Measurements from ENCODE around the gene YBEY.
"Not testable (repeated sequence)": the region's sequence is repeated elsewhere in the genome, so short reads cannot be mapped to it uniquely, and the experiment has no call there.

YBEY gene

GRCh38 chr21:46307625-46308024 is 21.5 kb downstream of the YBEY start:
- DNase-seq: no peak

DNA sequence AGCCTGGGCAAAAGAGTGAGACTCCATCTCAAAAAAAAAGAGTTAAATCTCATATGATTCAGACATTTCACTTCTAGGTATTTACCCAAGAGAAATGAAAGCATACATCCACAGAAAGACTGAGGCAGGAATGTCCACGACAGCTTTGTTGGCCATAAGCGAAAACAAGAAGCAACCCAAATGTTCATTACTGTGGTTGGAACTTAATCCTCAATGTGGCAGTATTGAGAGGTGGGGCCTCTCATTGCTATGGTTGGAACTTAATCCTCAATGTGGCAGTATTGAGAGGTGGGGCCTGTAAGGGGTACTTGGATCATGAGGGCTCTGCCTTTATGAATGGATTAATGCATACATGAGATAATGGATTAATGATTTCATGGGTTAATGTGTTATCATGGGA is 22.3 kb downstream of the YBEY start:
- DNase-seq: no peak

DNA sequence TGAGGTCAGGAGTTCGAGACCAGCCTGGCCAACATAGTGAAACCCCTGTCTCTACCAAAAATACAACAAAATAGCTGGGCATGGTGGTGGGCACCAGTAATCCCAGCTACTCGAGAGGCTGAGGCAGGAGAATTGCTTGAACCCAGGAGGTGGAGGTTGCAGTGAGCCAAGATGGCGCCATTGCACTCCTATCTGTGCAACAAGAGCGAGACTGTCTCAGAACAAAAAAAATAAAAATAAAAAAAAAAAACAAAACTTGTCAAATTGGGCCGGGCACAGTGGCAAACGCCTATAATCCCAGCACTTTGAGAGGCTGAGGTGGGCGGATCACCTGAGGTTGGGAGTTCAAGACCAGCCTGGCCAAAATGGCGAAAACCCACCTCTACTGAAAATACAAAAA is 24.1 kb downstream of the YBEY start:
- not testable (repeated sequence) for DNase-seq

GRCh38 chr21:46311568-46311967 is 25.4 kb downstream of the YBEY start:
- no peak for DNase-seq

DNA sequence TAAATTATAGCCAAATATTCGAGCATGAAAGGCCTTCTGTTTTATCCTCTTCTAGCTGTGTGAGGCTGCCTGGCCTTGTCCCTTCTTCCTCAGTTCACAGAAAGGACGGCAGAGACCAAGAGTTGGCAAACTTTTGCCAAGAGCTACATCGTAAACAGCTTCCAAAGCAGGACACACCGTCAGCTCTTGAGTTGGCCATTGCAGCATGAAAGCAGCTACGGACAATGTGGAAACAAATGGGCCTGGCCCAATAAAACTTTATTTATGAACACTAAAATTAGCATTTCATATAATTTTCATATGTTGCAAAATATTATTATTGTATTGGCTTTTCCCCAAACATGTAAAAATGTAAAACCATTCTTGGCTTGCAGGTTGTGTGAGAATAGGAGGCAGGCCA is 26.8 kb downstream of the YBEY start:
- DNase-seq: no peak

DNA sequence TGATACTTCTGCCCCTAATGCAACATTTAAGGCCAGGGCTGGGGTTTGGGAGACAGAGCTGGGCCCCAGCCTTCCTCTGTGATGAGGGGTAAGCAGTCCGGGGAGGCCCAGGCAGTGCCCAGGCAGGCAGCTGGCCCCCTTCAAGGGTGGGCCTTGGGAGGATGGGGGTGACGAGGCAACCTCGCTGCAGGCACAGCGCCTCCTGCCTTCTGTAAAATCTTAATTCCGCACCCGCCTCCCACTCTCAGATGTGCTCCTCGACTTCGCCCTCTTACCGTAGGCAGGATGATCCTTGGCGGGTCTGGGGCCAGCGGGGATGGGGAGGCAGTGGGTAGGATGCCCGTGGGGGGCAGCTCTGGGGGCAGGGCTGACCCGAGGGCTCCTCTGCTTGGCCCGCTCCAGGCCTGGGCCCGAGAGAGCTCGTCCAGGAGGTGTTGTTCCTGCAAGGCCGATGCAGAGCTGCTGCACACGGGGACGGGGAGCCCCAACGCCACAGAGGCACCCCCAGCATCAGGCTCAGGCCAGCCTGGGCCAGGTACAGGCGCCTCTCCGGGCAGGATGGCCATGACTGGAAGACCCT is 28.4 kb downstream of the YBEY start:
- DNase-seq: no peak

GRCh38 chr21:46316708-46317324 is 30.7 kb downstream of the YBEY start:
- no peak for DNase-seq

DNA sequence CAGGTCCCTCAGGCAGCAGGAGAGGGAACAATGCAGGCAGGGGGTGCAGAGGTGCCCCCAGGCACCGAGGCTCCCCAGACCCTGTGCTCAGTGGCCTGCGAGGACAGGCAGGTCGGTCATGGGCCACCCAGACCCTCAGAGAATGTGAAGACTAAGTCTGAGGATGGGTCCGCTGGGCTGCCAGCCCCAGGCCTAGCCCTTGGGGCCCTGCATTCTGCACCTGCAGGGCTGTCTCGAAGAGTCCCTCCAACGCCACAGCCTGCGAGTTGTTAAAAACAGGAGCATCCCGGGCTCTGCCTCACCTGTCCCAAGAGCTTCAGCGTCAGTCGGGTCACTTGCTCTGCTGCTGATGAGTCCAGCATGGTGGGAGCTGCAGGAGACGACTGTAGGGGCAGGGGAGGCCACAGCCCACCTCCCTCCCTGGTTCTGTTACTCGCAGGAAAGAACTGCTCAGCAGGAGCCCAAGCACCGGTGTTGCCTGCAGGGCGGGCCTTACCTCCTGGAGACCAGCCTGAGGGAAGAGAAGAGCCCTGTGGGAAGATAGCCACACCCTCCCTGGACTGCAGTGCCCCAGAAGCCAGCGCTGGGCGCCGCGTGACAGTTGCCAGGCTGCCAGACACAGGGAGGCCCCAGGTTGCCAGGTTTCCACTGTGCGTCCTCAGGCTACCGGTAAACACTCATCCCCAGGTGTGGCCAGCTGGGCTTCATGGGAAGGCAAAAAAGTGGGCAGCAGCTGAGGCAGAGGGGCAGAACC is 31.7 kb downstream of the YBEY start:
- DNase-seq: peak; percentile 74

GRCh38 chr21:46318464-46318845 is 32.3 kb downstream of the YBEY start:
- no peak for DNase-seq

DNA sequence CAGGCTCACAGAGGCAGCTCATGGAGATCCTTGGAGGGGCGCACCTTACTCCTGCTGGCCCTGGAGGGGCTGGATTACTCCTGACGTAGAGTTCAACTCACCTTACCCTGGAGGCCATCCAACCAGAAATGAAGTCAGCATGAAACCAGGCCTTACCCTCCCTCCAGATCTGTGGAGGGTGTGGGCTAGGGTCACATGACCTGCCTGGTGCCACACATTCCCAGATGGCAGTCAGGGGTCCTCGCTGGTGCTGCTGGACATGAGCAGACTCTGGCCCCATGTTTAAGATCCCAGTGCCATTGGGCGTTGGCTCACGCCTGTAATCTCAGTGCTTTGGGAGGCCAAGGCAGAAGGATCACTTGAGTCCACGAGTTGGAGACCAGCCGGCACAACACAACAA is 33.0 kb downstream of the YBEY start:
- no peak for DNase-seq

- DNase-seq: no peak
These were observed 34.2 kb downstream of the YBEY start for GRCh38 chr21:46320331-46320801.

- DNase-seq: peak; percentile 60
These were observed 36.4 kb downstream of the YBEY start for GRCh38 chr21:46322351-46323226.

DNA sequence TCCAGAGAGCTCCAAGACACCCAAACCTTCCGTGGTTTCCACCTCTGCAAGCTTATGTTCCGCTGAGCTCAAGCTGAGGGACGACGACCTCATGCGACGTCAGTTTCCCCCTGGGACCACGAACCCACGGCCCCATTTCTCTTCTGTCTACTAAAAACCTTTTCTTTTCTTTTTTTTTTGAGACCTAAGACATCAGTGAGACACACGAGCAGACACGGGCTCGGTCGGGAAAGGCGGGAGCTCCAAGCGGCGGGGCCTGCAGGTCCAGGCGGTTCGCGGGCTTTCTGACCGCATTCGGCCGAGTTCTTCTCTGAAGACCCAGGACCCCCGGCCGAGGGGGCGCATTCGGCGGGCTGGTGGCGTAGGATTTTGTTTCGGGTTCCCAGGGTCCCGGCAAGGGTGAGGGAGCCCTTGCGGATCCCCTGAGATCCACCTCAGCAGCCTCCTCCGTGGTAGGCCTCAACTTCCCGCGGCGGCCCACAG is 37.1 kb downstream of the YBEY start:
- no peak for DNase-seq

DNA sequence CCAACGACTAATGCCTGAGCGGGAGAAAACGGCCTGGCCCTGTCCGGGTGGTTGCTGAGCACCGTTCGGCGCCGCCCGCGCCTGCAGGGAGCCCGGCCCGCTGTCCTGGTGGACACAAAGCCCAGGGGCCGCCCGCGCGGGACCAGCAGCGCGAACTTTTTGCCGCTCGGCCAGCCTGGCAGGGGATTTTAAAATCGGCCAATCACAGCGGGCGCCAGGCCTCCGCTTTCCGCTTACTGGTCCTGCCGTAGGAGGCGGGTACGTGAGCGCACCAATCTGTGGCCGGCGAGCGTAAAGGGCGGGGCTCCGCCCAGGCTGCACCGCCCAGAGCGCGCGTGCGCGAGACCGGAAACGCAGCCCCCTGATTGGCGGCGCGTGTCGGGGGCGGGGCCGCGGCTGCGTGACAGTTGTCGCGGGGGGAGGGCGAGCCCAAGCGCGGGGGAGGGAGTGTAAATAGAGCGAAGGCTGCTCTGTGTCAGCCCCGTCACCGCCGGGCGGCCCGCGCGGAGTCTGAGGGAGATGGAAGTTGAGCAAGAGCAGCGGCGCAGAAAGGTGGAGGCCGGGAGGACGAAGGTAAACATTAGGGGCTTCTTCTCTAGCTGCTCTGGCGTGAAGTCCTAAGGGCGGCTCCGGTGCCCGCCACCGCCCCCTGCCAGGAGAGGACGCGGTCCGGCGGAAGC is 37.7 kb downstream of the YBEY start, which contains the start of the genes C21orf58 and PCNT:
C21orf58 (minus strand) TSS at position 161 of the 680 bp plus-strand sequence. CDS start 1,132 bp downstream, outside the sequence.
PCNT (plus strand) TSS at position 447 of the 680 bp plus-strand sequence; CDS start at position 520, 73 bp downstream.
- DNase-seq: peak; percentile 98

GRCh38 chr21:46324390-46325072 is 38.4 kb downstream of the YBEY start:
- DNase-seq: peak; percentile 94

GRCh38 chr21:46325073-46325912 is 39.2 kb downstream of the YBEY start:
- peak; percentile 88 for DNase-seq

DNA sequence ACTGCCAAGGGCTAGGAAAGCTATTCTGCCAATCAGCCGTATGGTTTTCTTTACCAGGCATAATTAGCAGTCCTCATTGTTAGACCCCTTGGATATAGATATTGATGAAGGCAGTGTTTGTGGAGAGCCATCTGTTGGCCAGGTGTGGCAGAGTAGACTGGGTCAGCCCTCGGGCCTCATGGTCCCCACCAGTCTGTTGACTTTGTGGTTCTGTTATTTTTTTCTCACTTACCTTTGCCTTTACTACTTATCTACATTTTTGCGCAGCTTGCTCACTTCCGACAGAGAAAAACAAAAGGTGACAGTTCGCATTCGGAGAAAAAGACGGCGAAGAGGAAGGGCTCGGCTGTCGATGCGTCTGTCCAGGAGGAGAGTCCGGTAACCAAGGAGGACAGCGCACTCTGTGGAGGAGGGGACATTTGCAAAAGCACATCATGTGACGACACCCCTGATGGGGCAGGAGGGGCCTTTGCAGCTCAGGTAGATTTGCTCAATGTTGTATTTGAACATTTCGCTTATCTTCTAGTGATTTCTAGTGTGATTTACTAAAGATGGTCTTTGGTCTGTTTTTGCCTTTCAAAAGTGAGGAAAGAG is 40.1 kb downstream of the YBEY start:
- DNase-seq: no peak

DNA sequence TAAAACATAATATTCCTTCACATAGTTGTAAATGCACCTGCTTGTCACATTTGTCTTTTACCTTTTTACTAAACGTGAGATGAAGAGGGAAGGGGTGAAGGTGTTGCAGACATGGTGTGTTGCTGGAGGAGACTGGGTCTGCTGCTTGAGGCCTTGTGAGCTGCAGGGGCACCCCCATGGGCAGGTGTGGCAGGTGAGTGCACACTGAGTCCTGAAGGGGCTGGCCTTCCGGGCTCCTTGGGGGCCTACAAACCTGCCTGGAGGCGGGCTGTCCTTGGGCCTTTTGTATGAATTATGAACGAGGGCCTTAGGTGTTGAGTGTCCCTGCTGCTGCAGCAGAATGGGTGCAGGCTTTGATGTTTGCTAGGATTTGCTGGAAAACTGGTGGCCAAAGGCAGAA is 41.6 kb downstream of the YBEY start:
- no peak for DNase-seq

DNA sequence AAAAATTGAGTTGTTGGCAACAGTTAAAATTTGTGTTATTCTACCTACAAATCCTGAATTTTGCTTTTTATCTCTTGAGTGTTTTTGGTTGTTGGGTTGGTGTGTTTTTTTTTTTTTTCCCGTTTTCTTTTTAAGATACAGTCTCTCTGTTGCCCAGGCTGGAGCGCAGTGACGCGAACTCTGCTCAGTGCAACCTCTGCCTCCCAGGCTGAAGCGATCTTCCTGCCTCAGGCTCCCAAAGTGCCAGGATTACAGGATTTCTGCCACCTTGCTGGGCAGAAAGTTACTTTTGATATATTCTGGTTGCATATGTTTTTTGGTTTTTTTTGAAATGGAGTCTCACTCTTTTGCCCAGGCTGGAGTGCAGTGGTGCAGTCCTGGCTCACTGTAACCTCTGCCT is 42.0 kb downstream of the YBEY start:
- DNase-seq: no peak

DNA sequence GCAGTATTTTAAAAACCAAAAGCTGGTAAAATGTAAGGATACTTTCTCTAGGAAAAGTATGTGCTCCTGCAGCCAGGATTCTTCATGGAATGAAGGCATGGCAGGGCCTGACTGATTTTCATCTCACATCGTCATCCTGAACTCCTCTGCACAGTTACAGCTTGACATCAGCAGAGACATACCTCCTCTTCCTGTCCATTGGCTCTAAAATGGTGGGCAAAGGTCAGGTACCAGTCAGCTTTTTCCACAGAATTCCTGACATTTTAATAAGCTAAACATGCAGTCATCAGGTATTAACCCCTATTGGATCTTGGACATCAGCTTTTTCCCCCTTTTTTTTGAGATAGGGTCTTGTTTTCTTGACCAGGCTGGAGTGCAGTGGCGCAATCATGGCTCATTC is 43.7 kb downstream of the YBEY start:
- DNase-seq: no peak
